GM04504 (cell line): Measurements from ENCODE around the gene REEP6.

Experiments
- DNase-seq: peaks from one replicate; pipeline ENCODE4 v3.0.0-alpha.2; 2012; ENCODE audit warnings: low read depth

Gene REEP6

DNA sequence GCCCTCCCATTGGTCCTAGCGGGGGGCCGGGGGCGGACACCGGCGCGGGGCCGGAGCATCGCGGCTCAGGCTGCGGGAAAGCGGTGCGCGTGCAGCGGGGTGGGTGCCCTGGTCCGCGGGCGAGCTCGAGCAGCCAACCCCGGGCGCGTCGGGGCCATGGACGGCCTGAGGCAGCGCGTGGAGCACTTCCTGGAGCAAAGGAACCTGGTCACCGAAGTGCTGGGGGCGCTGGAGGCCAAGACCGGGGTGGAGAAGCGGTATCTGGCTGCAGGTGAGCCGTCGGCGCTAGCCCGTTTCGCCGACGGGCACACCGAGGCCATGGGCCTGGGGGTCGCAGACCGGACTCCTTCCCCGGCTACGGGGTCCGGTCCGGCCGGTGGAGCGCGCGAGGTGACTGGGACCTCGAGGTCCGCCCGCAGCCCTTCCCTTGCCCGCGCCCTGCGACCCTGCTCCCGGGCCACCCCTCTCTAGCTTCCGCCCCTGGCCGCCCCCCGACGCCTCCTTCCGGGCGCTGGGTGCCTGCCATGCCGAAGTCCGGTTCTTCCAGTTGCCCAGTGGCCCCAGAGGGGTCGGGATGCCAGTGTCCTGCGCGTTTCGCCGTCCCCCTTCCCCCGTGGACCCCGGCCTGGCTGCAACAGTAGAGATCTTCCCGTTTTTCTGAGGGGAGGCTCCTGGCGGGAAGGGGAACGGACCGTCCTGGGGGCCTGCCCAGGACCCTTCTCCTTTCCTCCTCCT, at the start of gene REEP6:
Gene REEP6, plus strand, starts transcription at position 68 of the 735 bp plus-strand sequence. Its CDS starts 89 bp downstream, at position 157.
- no peak for DNase-seq

DNA sequence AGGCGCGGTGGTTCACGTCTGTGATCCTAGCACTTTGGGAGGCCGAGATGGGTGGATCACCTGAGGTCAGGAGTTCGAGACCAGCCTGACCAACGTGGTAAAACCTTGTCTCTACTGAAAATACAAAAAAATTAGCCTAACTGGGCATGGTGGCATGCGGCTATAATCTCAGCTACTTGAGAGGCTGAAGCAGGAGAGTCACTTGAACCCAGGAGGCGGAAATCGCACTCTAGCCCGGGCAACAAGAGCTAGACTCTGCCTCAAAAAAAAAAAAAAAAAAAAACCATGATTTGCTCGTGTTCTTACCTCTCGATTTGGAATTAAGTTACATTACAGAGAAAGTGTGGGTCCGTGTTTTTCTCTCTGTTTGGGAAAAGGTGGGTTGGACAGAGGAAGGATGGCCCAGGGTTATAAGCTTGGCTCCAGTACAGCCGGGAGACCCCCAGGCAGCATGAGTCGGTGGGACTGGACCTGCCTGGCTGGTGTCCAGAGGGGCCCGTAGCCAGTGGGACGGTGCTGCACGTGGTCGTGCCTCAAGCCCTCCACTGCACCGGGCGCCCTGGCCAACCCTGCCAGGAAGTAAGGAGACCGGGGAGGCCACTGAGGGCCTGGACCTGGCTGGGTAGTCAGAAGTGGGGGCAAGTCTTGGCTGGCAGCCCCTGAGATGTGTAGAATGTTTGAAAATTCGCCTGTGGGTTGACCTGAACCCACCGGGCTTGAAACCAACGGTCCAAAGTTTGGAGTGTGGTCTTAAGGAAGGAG, 49.1 kb upstream of the REEP6 start:
- DNase-seq: no peak

DNA sequence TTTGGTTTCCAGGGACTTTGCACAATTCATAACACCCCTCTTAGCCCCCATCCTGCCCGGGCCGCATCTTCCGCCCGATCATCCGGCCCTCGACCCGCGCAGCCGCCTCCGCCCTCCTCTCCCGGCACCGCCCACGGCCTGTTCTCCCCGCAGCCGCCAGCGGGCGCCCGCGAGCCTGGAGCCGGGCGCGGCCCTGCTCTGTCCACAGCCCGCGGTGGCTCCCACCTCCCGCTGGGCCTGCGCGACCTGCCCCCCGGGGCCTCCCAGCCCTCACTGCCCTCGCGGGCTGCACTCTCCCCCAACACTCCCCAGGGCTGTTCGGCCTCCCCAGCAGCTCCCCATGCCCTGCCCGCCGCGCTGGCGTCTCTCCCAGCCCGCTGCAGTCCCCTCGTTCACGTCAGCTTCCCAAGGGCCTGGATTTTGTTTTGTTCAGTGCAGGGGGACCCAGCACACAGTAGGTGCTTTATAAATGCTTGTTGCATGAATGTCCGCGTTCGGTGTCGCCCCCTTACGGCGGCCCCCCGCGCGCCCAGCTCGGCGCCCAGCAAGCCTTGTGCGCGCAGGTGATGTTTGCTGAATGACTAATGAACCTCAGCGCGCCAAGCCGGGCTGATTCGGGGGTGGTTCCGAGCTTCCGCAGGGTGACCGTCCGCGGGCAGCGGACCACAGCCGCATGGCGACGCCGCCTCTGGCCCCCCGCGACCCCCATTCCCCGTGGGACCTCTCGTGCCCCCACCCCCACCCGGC, 45.6 kb upstream of the REEP6 start:
- peak; percentile 30 for DNase-seq

DNA sequence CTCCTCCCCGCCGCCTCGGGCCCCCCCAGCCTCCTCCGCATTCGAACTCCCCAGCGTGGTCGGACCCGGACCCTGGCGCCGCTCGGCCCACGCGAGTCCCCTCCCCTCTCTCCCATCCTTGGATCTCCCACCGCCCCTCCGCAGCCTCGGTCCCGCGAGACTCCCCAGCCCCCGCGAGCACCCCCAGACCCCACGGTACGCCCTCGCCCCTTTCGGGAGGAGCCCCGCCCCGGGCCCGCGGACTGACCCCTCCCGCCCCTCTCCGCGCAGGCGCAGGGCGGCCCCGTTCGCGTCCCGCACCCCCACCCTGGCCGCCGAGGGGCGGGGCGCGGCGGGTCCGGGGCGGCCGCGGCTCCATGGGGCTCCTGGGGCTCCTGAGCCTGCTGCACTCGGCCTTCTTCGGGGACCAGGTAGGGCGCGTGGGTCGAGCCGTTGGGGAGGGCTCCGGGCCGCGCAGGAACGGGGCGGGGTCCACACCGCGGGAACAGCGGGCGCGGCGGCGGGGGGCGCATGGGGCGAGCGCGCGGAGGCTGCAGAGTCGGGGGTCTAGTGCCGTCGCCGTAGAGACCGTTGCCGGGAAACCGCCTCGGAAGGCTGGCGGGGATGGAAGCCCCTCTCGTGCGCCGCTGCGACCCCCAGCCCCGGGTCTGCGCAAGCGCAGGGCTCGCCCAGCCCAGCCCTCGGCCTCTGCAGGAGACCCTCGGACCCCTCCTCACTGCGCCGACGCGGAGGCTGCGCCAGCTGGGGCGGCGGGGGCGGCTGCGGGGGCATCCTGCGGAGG, 44.9 kb upstream of the REEP6 start:
- DNase-seq: no peak

DNA sequence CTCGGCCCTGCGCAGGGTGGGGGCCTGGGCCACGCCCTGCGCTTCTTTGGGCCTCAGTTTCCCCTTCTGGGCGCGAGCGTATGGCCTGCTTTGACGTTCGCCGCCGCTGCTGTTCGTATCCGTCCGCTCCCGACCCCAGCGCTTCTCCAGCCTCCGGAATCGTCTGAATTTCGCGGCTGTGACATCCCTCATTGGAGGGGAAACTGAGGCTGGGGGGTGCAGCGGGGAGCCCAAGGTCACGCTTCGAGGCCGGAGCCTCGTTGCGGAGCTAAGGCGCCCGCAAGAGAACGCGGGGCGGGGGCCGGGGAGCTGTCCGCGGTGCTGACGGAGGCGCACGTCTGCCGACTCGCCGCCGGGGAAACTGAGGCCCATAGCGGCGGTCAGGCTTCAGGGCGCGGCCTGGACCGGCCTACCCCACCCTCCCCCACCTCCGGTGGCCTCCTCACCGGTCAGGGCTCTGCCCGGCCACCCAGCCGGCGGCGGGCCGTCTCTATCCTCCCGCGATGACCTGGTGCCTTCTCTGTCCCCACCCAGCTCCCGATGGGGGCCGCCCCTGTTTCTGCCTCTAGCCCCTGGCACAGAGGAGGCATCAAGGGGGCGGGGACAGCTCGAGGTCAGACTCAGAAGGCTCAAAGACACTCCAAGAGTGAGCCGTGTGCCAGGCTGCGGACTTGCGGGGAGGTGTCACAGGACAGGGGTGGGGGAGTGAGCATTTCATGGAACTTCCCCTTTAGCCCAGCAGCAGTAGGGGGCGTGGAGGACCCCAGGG, 44.1 kb upstream of the REEP6 start:
- DNase-seq: no peak

DNA sequence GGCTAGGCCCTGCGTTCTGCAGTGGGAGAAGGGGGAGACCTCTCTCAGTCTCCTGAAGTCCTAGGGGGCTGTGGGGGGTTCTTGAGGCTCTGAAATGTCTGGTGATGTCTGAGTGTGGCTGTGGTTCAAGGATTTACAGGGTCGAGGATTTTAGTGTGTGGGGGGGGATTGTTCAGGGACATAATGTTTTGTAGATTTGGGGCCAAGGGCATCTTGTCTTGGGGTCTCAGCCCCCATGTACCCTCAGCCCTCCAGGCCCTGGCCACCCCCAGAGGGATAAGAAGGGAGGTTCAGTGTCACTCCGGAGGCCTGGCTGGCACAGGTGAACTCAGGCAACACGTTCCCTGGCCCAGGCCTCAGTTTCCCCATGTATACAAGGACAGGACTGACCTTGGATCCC, 43.5 kb upstream of the REEP6 start:
- no peak for DNase-seq

DNA sequence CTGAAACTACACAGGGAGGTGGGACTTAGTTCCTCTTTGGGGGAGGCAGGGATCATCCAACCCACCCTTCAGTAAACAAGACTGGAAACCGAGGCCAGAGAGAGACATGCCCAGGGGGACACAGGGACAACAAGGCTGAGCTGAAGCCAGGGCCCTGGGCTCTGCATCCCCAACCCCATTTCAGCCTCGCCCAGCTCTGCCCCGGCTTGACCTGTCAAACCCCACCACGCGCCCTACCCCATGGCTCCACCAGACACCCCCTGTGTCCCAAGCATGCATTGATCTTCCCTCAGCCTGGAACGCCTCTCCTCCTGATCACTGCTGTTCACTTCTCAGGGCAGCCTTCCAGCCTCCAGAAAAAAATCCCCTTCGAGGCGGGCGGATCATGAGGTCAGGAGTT, 43.0 kb upstream of the REEP6 start:
- no peak for DNase-seq

DNA sequence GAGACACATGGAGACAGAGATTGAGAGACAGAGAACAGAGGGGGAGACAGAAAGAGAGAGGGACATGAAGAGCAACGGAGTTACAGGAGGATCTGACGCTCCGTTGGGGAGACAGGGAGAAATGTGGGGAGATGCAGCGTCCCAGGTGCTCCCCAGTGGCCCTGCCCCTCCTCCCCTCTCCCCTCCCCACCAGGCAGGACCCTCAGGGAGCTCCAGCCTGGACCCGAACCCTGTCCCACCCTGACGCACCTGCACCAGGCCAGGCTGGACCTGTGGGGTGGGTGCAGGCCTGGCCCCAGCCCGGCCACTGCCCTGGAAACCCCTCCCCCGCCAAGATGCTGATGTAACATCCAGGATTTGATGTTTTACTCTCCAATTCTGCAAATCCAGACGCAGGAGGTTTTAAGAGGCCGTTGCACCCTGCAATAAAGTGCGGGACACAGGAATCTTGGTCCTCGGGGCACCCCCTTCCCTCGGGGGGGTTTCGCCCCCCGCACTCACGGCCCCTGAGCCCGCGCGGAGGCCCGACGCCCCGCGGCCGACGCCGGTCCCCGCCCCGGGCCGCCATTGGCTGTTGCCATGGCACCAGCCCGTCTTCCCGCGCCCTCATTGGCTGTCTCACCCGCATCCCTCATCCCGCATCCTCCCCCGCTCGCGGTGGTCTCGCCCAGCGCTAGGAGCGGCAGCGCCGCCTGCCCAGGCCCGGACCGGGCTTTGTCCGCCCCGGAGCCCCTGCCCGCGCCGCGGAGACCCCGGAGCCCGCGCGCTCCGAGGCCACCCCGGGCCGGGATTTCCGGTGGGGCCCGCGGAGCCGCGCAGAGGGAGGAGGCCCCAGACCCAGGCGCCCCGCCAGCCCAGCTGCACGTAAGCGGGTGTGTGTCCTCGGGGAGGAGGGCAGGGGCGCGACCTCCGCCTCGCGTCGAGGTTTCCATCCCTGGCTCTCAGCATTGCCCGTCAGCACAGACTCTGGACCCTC, 41.2 kb upstream of the REEP6 start, which contains the start of gene APC2:
Gene APC2, plus strand, starts transcription at position 655 of the 976 bp plus-strand sequence. CDS start 2,881 bp downstream, outside the sequence.
- no peak for DNase-seq

DNA sequence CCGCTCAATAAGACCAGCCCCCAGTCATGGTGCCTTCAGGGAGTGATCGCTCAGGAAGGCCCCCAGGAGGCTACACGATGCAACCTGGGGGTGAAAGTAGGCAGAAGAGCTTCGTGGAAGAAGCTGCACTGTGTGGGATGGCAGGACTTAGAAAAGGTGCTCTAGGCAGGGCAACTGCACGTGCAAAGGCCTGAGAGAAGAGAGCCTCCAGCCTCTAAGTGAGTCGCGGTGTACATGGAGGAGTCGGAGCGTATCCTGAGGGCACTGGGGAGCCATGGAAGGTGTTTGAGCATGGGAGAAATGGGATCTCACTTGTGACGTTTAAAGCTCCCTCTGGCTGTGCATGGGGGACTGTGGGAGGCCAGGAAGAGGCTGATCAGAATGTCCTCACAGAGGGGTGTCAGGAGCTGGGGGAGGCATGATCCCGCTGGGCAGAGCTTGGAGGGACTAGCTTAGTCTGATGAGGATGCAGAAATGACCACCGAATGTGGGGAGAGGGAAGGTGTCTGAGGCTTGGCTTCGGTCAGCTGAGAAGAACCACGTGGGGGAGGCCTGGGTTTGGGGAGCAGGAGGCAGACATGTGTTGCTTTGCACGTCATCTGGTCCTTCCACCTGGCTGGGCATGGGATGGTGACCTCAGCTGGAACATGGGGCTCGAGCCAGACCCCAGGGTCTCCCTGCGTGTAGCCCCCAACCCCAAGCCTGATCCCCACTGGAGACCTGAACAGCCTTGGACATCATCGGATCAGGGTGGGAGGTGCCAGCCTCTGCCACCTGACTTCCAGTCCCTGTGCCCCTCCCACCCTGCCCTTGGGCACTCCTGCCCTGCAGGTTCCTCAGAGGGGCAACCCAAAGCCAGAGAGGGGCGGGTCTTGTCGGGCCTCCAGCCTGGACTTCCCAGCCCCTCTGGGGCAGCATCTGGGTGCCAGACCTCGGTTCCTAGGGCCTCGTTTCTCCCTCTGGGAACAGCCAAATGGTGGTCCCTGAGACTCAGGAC, 39.9 kb upstream of the REEP6 start:
- no peak for DNase-seq

DNA sequence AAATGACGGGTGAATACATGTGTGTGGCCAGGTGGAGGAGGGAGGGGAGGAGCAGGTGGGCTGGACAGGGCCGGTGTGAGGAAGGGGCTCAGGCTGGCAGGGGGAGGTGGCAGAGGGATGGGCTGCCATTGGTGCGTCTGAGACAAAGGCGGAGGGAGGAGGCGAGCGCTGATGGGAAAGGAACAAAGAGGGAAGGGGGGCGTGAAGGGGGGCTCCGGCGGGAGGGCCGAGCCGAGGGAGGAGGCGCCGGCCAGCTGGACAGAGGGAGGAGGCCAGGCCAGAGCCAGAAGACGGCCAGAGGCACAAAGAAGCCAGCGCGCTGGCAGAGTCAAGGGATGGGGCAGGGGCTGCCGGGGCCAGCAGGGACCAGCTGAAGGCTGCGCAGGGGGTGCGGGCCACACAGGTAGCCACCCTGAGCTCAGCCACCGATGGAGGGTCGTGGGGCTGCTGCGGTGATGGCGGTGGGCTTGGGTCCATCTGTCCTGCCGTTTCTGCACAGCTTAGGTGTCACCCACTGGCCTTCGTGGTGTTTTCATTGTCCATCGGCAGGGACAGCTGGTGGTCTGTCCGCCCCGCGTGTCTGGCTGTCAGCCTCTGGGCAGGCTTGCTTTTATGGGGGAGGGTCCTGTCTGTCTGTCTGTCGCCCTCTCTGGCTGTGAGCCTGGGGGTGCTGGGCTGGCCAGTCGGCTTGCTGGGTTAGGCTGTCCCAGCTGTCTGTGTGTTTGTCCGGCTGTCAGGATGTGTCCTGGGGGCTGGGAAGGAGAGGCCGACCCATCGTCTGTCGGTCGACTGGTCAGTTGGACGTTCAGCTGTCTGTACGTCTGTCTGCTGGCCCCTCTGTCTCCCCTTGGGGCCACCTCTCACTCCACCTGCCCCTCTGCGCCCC, 38.8 kb upstream of the REEP6 start:
- no peak for DNase-seq

DNA sequence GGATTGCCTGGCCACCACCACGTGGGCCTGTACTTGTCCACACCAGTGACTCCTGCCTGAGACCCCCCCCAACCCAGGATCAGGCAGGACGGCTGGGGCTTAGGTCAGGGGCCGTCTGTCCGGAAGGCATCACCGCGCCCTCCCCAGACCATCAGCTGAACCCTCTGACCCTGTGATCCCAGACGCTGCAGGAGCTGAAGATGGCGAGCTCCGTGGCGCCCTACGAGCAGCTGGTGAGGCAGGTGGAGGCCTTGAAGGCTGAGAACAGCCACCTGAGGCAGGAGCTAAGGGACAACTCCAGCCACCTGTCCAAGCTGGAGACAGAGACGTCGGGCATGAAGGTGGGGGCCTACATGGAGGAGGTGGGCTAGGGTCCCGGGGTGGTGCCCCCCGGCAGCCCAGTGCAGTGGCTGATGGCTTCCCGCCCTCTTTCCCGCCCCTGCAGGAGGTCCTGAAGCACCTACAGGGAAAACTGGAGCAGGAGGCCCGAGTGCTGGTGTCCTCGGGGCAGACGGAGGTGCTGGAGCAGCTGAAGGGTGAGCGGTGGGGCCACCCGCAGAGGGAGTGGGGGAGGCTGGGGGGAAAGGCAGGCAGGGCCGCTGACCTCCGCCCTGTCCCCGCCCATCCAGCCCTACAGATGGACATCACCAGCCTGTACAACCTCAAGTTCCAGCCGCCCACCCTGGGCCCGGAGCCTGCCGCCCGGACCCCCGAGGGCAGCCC, 38.0 kb upstream of the REEP6 start:
- no peak for DNase-seq

DNA sequence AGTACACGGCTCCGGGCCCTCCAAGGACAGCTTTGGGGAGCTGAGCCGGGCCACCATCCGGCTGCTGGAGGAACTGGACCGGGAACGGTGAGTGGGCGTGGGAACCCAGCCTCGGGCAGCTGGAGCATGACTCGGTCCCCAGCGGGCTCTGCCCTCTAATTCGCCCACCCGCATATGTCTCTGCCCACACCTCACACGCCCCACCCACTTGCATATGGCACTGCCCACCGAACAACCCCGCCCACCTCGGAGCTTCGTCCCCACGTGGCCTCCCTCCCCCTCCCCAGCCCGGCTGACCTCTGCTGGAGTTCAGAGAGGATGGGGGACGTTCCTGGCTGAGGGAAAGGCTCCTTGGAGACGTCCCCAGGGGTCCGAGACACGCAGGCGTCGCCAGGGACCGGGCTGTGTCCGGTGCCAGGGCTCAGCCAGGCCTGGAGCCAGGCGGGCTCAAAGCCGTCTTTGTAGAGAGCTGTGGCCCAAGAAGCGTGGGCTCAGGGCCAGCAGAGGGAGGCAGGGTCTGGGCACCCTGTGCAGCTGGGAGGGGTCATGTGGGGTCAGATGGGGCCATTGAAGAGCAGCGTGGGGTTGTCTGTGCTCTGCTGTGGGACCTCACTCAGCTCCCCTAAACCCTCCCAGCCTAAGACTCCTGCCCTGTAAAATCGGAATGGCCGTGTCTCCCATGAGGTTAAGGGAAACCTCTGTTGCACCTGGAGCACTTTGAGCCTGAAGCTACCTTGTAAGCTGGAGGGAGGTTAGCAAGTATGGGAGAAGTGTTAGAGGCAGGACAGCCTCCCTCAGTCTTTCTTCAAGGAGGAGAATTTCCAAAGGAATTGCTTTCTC, 37.2 kb upstream of the REEP6 start:
- DNase-seq: no peak

DNA sequence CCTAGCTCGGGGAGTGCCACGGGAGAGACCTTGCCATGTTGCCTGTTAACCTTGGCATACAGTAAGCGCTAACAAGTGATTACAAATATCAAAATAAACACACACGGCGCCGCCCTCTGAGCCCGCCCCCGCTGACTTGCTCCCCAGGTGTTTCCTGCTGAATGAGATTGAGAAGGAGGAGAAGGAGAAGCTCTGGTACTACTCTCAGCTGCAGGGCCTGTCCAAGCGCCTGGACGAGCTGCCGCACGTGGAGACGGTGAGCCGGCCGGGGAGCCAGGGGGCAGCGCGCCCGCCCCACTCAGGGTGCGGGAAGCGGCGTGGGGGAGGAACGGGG, 36.0 kb upstream of the REEP6 start:
- no peak for DNase-seq

DNA sequence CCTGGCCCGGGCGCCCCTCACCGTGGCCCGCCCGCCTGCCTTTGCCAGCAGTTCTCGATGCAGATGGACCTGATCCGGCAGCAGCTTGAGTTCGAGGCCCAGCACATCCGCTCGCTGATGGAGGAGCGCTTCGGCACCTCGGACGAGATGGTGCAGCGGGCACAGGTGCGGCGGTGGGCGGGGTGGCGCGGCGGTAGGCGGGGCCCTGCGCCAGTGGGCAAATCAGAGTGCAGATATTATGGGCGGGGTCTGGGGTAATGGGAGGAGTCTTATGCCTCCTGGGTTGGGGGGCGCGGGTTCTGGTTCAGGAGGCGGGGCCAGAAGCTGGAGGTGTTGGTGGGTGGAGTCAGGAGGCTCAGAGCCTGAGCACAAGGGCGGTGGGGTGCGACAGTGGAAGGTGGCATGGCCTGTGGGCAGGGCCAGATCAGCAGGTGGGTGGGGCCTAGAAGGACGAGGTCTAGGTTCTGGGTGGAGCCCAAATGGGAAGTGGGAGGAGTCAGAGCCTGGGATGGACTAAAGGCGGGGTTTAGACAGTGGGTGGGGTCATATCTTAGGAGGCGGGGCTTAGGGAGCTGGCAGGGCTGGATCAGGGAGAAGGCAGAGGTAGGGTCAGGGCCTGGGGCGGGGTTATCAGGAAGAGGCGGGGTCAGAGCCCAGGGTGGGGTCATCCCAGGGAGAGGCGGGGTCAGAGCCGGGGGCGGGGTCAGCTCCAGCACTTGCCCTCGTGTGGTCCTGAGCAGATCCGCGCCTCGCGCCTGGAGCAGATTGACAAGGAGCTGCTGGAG, 35.5 kb upstream of the REEP6 start:
- no peak for DNase-seq
